Peyer's patch (tissue), 4 donors: ENCODE results near the gene IHH.

Source experiments
- POLR2A ChIP-seq, 2 donors: fragments of 450-650 bp; IDR thresholded peaks; one replicate each; pipeline ENCODE4 v1.5.1; 2017; ENCODE audit warnings: antibody characterized with exemption in 2 of 2, mild to moderate bottlenecking in 2 of 2, moderate library complexity in 2 of 2
- TF ChIP-seq, protein P1 (sequence below), 6 experiments: fragments of 450-650 bp in 4 of 6; fragments of 200-600 bp in 2 of 6; sonication (generic) in 1 of 6; IDR thresholded peaks; one replicate each; pipeline ENCODE4 v1.5.1; 2017 to 2019; ENCODE audit warnings: antibody characterized with exemption in 6 of 6, mild to moderate bottlenecking in 3 of 6, moderate library complexity in 1 of 6

- TF ChIP-seq, protein P1, sequence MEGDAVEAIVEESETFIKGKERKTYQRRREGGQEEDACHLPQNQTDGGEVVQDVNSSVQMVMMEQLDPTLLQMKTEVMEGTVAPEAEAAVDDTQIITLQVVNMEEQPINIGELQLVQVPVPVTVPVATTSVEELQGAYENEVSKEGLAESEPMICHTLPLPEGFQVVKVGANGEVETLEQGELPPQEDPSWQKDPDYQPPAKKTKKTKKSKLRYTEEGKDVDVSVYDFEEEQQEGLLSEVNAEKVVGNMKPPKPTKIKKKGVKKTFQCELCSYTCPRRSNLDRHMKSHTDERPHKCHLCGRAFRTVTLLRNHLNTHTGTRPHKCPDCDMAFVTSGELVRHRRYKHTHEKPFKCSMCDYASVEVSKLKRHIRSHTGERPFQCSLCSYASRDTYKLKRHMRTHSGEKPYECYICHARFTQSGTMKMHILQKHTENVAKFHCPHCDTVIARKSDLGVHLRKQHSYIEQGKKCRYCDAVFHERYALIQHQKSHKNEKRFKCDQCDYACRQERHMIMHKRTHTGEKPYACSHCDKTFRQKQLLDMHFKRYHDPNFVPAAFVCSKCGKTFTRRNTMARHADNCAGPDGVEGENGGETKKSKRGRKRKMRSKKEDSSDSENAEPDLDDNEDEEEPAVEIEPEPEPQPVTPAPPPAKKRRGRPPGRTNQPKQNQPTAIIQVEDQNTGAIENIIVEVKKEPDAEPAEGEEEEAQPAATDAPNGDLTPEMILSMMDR (IDR thresholded peaks at IDR 0.05), result no peak
- TF ChIP-seq POLR2A (IDR thresholded peaks at IDR 0.05), result no peak
These were observed 19.5 kb downstream of the IHH start, which contains the start of gene CFAP65 for GRCh38 chr2:219041252-219041651.
